ENCODE measurements around the gene ITGB2.

The ITGB2 gene

DNA sequence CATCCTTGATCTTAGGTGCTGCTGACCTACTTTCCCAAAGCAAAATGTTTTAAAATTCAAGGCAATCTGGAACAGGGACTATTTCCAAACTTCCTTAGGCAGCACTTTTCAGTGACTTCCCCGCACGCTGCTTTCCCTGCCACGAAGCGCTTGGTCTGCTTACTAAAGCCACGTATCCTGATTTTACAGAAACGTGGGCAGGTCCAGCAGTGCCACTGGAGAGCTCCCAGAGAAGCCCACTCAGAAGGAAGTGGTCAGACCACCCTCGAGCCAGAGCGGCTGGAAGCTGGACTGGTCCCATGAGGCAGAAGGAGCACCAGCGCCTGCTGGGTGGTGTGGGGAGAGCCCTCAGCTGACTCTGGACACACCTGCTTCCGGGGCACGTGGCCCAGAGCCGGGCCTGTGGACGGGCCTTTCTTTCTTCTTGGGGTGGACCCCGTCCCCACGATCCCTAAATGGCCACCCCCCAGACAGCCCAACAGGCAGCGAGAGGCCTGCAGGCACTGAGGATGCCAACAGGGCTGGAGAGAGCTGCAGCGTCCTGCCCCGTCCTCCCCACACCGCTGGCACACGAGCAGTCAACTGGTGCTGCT, 70.4 kb downstream of the ITGB2 start:
- TF ChIP-seq EP300 (IDR thresholded peaks at IDR 0.05; ENCODE audit: borderline replicate concordance), result no peak
- TF ChIP-seq TEAD4 (IDR thresholded peaks at IDR 0.05), result no peak
- TF ChIP-seq TAF1 (IDR thresholded peaks at IDR 0.05; ENCODE audit: low read depth), result no peak

DNA sequence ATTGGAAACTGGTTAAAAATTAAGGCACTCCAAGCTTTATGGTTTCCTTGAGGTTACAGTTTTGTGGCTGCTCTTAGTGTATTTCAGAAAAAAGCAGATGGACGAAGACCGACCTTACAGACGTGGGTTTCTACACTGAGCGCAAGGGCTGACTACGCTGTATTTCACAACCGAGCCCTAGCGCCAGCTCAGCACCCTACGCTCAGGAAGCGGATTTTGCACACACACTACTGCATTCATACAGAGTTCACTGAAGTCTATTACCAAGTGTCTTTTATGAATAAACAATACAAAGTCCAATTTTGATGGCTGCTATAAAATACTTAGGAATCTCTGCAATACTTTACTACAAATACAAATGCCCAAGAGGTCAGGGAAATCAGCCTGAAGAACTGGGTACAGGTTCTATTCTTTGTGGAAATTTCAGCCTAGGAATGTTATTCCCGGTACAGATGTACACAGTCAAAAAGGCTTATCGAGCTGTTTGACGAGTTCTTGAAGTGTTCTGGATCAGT, 71.0 kb downstream of the ITGB2 start:
- no peak for TF ChIP-seq CREB1 (IDR thresholded peaks at IDR 0.05; ENCODE audit: low read depth)
- no peak for TF ChIP-seq TCF12 (IDR thresholded peaks at IDR 0.05; ENCODE audit: low read depth)
- no peak for TF ChIP-seq ZBTB7A (IDR thresholded peaks at IDR 0.05; ENCODE audit: low read depth)
- no peak for TF ChIP-seq FOXM1 (IDR thresholded peaks at IDR 0.05; ENCODE audit: borderline replicate concordance, low read depth)
- TF ChIP-seq EGR1 (IDR thresholded peaks at IDR 0.05), result no peak
- TF ChIP-seq EP300 (IDR thresholded peaks at IDR 0.05; ENCODE audit: borderline replicate concordance), result no peak
- TF ChIP-seq TAF1 (IDR thresholded peaks at IDR 0.05; ENCODE audit: low read depth), result no peak
- TF ChIP-seq, protein P1, sequence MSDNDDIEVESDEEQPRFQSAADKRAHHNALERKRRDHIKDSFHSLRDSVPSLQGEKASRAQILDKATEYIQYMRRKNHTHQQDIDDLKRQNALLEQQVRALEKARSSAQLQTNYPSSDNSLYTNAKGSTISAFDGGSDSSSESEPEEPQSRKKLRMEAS (IDR thresholded peaks at IDR 0.05), result no peak
- TF ChIP-seq YY1 (IDR thresholded peaks at IDR 0.05; ENCODE audit: low read depth), result no peak
- TF ChIP-seq, protein P2, sequence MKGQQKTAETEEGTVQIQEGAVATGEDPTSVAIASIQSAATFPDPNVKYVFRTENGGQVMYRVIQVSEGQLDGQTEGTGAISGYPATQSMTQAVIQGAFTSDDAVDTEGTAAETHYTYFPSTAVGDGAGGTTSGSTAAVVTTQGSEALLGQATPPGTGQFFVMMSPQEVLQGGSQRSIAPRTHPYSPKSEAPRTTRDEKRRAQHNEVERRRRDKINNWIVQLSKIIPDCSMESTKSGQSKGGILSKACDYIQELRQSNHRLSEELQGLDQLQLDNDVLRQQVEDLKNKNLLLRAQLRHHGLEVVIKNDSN (IDR thresholded peaks at IDR 0.05), result no peak
- no peak for TF ChIP-seq CEBPB (IDR thresholded peaks at IDR 0.05)
- no peak for TF ChIP-seq TEAD4 (IDR thresholded peaks at IDR 0.05)
- no peak for TF ChIP-seq RAD21 (IDR thresholded peaks at IDR 0.05; ENCODE audit: low read depth)
- no peak for TF ChIP-seq REST (IDR thresholded peaks at IDR 0.05; ENCODE audit: low read depth)

GRCh38 chr21:44848821-44849521, 71.7 kb downstream of the ITGB2 start:
- TF ChIP-seq TAF1 (IDR thresholded peaks at IDR 0.05; ENCODE audit: low read depth) (no peak), ZBTB7A (IDR thresholded peaks at IDR 0.05; ENCODE audit: low read depth) (no peak), FOXM1 (IDR thresholded peaks at IDR 0.05; ENCODE audit: borderline replicate concordance, low read depth) (no peak), EP300 (IDR thresholded peaks at IDR 0.05; ENCODE audit: borderline replicate concordance) (no peak), TEAD4 (IDR thresholded peaks at IDR 0.05) (no peak), CEBPB (IDR thresholded peaks at IDR 0.05) (no peak), CREB1 (IDR thresholded peaks at IDR 0.05; ENCODE audit: low read depth) (no peak), YY1 (IDR thresholded peaks at IDR 0.05; ENCODE audit: low read depth) (no peak)
- TF ChIP-seq, protein P2 (IDR thresholded peaks at IDR 0.05), result no peak

DNA sequence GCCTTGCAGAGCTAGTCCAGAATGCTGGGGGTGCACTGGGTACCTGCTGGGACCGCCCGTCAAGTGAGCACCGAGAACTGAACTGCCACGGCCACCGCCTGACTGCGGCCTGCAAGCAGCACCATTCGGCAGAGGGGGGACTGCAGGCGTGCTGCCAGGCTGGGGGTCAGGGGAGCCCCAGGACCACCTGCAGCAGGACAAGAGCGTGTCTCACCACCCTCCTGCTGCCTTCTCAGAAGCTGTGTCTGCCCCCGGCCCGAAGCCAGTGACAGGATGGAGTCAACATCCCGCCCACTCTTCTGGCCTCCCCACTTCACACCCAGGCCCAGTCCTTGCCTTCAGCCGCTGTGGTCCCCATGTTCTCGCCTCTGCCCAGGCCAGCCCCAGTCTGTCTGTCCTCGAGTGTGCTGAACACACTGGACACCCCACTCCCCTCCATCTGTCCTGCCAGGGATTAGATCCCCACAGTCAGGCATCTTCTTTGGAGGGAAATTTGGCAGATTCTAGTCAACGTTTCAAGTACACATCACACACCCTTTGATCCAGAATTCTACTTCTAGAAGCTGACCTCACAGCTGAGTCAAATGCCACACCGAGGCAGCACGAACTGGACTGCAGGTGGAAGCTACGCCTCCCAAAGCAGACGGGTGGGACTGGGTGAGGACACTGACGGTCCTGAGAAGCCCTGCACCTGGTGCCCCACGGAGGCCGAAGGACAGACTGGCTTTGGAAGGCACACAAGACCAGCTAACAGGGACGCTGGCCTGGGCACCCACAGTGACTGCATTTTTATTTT, 73.2 kb downstream of the ITGB2 start:
- TF ChIP-seq RAD21 (IDR thresholded peaks at IDR 0.05; ENCODE audit: low read depth) (no peak), YY1 (IDR thresholded peaks at IDR 0.05; ENCODE audit: low read depth) (no peak), EGR1 (IDR thresholded peaks at IDR 0.05) (no peak), ZBTB7A (IDR thresholded peaks at IDR 0.05; ENCODE audit: low read depth) (no peak), TEAD4 (IDR thresholded peaks at IDR 0.05) (no peak), TCF12 (IDR thresholded peaks at IDR 0.05; ENCODE audit: low read depth) (no peak), EP300 (IDR thresholded peaks at IDR 0.05; ENCODE audit: borderline replicate concordance) (no peak), TAF1 (IDR thresholded peaks at IDR 0.05; ENCODE audit: low read depth) (no peak), FOXM1 (IDR thresholded peaks at IDR 0.05; ENCODE audit: borderline replicate concordance, low read depth) (no peak), REST (IDR thresholded peaks at IDR 0.05; ENCODE audit: low read depth) (no peak), CREB1 (IDR thresholded peaks at IDR 0.05; ENCODE audit: low read depth) (no peak), CEBPB (IDR thresholded peaks at IDR 0.05) (no peak), NFIC (IDR thresholded peaks at IDR 0.05) (no peak)
- TF ChIP-seq, protein P2 (IDR thresholded peaks at IDR 0.05), result no peak
- TF ChIP-seq, protein P1 (IDR thresholded peaks at IDR 0.05), result no peak

Data from Ishikawa (cell line).